Subcutaneous abdominal adipose tissue (tissue), 5 donors: Measurements from ENCODE around the gene SLC41A3.
"Not testable (repeated sequence)": the region's sequence is repeated elsewhere in the genome, so short reads cannot be mapped to it uniquely, and the experiment has no call there.

Source experiments
- H3K27ac ChIP-seq: one replicate; pipeline ENCODE4 v1.7.0; 2013; ENCODE audit warnings: low read depth, mild to moderate bottlenecking, inconsistent platforms, low read length, moderate library complexity
- H3K27me3 ChIP-seq, 5 donors: one replicate each; pipeline ENCODE4 v1.7.0; 2013; ENCODE audit warnings: low read length in 5 of 5, inconsistent platforms in 1 of 5; ENCODE audit not compliant: control insufficient read depth in 5 of 5, insufficient read depth in 4 of 5
- H3K36me3 ChIP-seq, 5 donors: one replicate each; pipeline ENCODE4 v1.7.0; 2013; ENCODE audit warnings: low read length in 5 of 5; ENCODE audit not compliant: control insufficient read depth in 5 of 5, insufficient read depth in 5 of 5
- H3K4me1 ChIP-seq, 5 donors: one replicate each; pipeline ENCODE4 v1.7.0; 2013; ENCODE audit warnings: low read length in 5 of 5, mild to moderate bottlenecking in 3 of 5, moderate library complexity in 1 of 5; ENCODE audit not compliant: control insufficient read depth in 5 of 5, insufficient read depth in 5 of 5
- H3K4me3 ChIP-seq, 5 donors: one replicate each; pipeline ENCODE4 v1.7.0; 2013; ENCODE audit warnings: low read length in 5 of 5, low read depth in 1 of 5
- H3K9ac ChIP-seq, 5 donors: one replicate each; pipeline ENCODE4 v1.7.0; 2013; ENCODE audit warnings: low read length in 5 of 5, mild to moderate bottlenecking in 4 of 5, moderate library complexity in 3 of 5
- H3K9me3 ChIP-seq, 5 donors: one replicate each; pipeline ENCODE4 v1.7.0; 2013; ENCODE audit warnings: low read length in 5 of 5; ENCODE audit not compliant: control insufficient read depth in 5 of 5
- donor health status: healthy.
- donor health status: healthy.
- donor health status: healthy.
- donor health status: healthy.
- donor health status: healthy.

Gene SLC41A3

GRCh38 chr3:126067959-126068358, 16.0 kb downstream of the SLC41A3 start:
- H3K4me1 ChIP-seq, result no peaks in the 10 kb centered on the region
- H3K9me3 ChIP-seq, result peaks cover 0 to 2% (median 0%) of the 10 kb centered on the region in 5 donors
- no peak overlapping the region for H3K4me3 ChIP-seq
- H3K9ac ChIP-seq, result no peak overlapping the region
- H3K27ac ChIP-seq, result no peak overlapping the region
- H3K27me3 ChIP-seq, result no peaks in the 10 kb centered on the region
- peaks cover 3 to 26% (median 4%) of the 10 kb centered on the region in 5 donors for H3K36me3 ChIP-seq

GRCh38 chr3:126066676-126067075, 17.2 kb downstream of the SLC41A3 start:
- peaks cover 0 to 22% (median 4%) of the 10 kb centered on the region in 5 donors for H3K36me3 ChIP-seq
- H3K9ac ChIP-seq, H3K27ac ChIP-seq, H3K4me1 ChIP-seq, H3K4me3 ChIP-seq, H3K27me3 ChIP-seq, H3K9me3 ChIP-seq: not testable (repeated sequence)

- H3K27me3 ChIP-seq, result no peaks in the 10 kb centered on the region
- H3K9ac ChIP-seq, result no peak overlapping the region
- no peak overlapping the region for H3K4me3 ChIP-seq
- H3K27ac ChIP-seq, result no peak overlapping the region
- H3K9me3 ChIP-seq, result no peaks in the 10 kb centered on the region
- no peaks in the 10 kb centered on the region for H3K4me1 ChIP-seq
- H3K36me3 ChIP-seq, result peaks cover 0 to 26% (median 4%) of the 10 kb centered on the region in 5 donors
Observed at GRCh38 chr3:126065876-126066275, 18.0 kb downstream of the SLC41A3 start.

GRCh38 chr3:126064627-126065258, 19.2 kb downstream of the SLC41A3 start:
- peaks cover 0 to 26% (median 4%) of the 10 kb centered on the region in 5 donors for H3K36me3 ChIP-seq
- no peaks in the 10 kb centered on the region for H3K4me1 ChIP-seq
- no peak overlapping the region for H3K4me3 ChIP-seq
- no peak overlapping the region for H3K9ac ChIP-seq
- no peaks in the 10 kb centered on the region for H3K9me3 ChIP-seq
- no peaks in the 10 kb centered on the region for H3K27me3 ChIP-seq
- H3K27ac ChIP-seq, result no peak overlapping the region

- Histone ChIP-seq H3K9ac (no peak overlapping the region), H3K4me1 (no peaks in the 10 kb centered on the region), H3K36me3 (peaks cover 0 to 29% (median 7%) of the 10 kb centered on the region in 5 donors), H3K9me3 (no peaks in the 10 kb centered on the region), H3K27ac (no peak overlapping the region), H3K27me3 (no peaks in the 10 kb centered on the region), H3K4me3 (no peak overlapping the region)
Observed at GRCh38 chr3:126063358-126063965, 20.5 kb downstream of the SLC41A3 start.

GRCh38 chr3:126061301-126062032, 22.5 kb downstream of the SLC41A3 start:
- H3K27ac ChIP-seq, result no peak overlapping the region
- H3K36me3 ChIP-seq, result peaks cover 0 to 16% (median 4%) of the 10 kb centered on the region in 5 donors
- H3K9me3 ChIP-seq, result no peaks in the 10 kb centered on the region
- peaks cover 0 to 9% (median 0%) of the 10 kb centered on the region in 5 donors for H3K4me1 ChIP-seq
- H3K4me3 ChIP-seq, result no peak overlapping the region
- no peaks in the 10 kb centered on the region for H3K27me3 ChIP-seq
- H3K9ac ChIP-seq, result no peak overlapping the region

- no peaks in the 10 kb centered on the region for H3K27me3 ChIP-seq
- peaks cover 0 to 9% (median 0%) of the 10 kb centered on the region in 5 donors for H3K4me1 ChIP-seq
- no peak overlapping the region for H3K27ac ChIP-seq
- H3K9me3 ChIP-seq, result no peaks in the 10 kb centered on the region
- no peak overlapping the region for H3K9ac ChIP-seq
- no peak overlapping the region for H3K4me3 ChIP-seq
- peaks cover 0 to 14% (median 4%) of the 10 kb centered on the region in 5 donors for H3K36me3 ChIP-seq
Observed at GRCh38 chr3:126060613-126061145, 23.2 kb downstream of the SLC41A3 start.

- no peak overlapping the region for H3K4me3 ChIP-seq
- no peak overlapping the region for H3K9ac ChIP-seq
- H3K27ac ChIP-seq, result no peak overlapping the region
- H3K4me1 ChIP-seq, result peaks cover 0 to 9% (median 0%) of the 10 kb centered on the region in 5 donors
- no peaks in the 10 kb centered on the region for H3K27me3 ChIP-seq
- H3K9me3 ChIP-seq, result no peaks in the 10 kb centered on the region
- peaks cover 0 to 13% (median 4%) of the 10 kb centered on the region in 5 donors for H3K36me3 ChIP-seq
Observed at GRCh38 chr3:126058666-126059065, 25.3 kb downstream of the SLC41A3 start.

GRCh38 chr3:126057936-126058335, 26.0 kb downstream of the SLC41A3 start:
- Histone ChIP-seq H3K36me3 (peaks cover 0 to 13% (median 4%) of the 10 kb centered on the region in 5 donors), H3K9me3 (no peaks in the 10 kb centered on the region), H3K4me1 (peaks cover 0 to 9% (median 0%) of the 10 kb centered on the region in 5 donors), H3K27ac (no peak overlapping the region), H3K4me3 (no peak overlapping the region), H3K27me3 (no peaks in the 10 kb centered on the region), H3K9ac (no peak overlapping the region)

GRCh38 chr3:126057501-126057819, 26.5 kb downstream of the SLC41A3 start:
- Histone ChIP-seq H3K4me3 (no peak overlapping the region), H3K27me3 (no peaks in the 10 kb centered on the region), H3K9me3 (no peaks in the 10 kb centered on the region), H3K4me1 (peaks cover 0 to 9% (median 0%) of the 10 kb centered on the region in 5 donors), H3K36me3 (peaks cover 0 to 13% (median 4%) of the 10 kb centered on the region in 5 donors), H3K27ac (no peak overlapping the region), H3K9ac (no peak overlapping the region)
